Brain pericyte (primary cell): Measurements from ENCODE around the gene GALNT17.
"Not testable (repeated sequence)": the region's sequence is repeated elsewhere in the genome, so short reads cannot be mapped to it uniquely, and the experiment has no call there.

Experiments used
- DNase-seq: peaks from one replicate; pipeline ENCODE4 v3.0.0-alpha.2; 2012; ENCODE audit warnings: low read depth, low spot score

GALNT17 gene

DNA sequence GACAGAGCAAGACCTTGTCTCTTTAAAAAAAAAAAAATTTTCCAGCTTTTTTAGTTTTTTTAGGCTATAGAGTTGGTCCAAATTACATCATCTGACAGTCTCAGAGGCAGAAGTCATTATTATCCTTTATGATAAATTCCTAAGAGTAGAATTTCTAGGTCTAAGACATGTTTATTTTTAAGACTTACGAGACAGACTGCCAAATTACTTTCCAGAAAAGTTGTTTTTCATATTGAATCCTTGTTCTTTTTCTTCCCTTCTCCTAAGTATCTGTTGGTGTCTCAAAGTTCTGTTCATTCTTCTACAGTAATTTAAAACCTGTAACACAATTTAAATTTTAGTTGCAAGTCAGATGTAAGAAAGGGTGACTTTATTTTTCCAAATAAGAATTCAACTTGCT is 421.4 kb downstream of the GALNT17 start:
- DNase-seq = no peak

DNA sequence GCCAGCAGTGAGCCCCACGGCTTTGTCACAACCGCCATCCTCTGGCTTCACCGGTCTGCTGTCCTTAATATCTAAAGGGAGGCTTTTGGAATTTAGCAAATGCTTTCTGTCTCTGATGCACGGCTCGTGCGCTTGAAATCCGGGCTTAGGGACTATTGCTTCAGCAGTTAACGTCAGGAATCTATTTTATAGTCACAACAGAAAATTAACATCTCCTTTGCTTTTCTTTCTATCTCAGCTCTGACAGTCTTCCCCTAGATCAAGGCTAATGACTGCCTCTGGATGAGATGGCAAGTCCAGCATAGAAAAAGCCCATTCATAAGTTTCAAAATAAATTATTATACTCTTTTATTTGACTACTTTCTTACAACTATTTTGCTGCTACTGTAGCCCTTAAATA is 423.8 kb downstream of the GALNT17 start:
- no peak for DNase-seq

DNA sequence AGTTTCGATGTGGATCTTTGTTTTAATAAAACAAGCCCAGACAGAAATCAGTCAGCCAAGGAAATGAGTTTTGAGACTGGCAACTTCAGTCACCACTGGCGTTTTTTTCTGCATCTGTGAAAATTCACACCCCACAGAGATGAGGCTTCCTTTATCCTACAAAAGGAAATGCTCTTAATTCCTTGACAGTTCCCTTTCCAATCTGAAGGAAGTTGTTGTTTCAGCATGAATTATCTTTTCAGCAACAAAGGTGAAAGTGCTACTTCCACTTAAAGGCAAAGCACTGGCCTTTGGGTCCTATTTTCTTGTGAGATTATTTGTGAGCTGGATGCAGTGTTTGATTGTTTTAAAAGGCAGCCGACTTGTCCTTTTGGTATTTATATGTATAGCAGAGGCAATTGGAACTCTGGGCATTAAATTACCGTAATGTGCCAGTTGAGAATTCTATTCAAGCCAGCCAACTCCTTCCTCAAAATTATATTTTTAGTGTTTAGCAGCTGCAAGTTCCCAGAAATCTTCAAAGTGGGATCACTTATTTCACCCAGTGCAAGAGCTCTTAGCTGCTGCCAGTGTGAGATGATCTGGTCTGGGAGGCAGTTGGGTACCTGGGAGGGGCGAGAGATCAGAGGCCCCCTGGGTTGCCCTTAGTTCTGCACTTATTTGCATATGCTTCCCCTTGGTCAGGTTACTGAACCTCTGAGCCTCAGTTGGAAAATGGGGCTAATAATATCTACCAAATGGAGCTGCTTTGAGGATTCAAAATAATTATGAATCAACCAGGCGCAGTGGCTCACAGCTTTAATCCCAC is 427.1 kb downstream of the GALNT17 start:
- no peak for DNase-seq

DNA sequence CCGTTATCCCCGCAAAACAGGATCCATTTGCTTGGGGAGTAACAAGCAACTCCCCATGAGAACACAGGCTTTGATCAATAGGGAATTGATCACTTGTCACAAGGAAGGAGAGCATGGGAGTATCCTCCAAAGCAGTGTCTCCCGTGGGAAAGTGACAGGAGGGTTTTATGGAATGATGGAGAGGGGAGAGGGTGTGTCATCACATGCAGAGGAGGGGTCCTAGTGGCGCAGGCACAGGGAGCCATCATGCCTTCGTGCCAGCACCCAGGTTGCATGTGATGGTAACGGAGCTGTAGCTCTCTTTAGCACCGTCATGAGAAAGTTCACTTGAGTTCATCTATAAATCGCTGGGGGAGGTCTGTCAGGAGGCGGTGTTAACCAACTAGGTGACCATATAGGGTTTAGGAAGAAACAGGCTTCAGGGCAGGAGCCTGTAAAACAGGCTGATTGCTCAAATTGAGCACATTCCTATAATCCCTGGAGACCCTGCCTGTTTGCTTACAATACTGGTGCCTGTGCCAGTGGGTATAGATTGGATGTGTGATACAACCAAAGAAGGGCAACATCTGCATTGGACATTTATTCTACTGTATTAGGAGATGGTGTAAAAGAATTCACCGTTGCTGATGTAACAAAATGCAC is 428.5 kb downstream of the GALNT17 start:
- no peak for DNase-seq

DNA sequence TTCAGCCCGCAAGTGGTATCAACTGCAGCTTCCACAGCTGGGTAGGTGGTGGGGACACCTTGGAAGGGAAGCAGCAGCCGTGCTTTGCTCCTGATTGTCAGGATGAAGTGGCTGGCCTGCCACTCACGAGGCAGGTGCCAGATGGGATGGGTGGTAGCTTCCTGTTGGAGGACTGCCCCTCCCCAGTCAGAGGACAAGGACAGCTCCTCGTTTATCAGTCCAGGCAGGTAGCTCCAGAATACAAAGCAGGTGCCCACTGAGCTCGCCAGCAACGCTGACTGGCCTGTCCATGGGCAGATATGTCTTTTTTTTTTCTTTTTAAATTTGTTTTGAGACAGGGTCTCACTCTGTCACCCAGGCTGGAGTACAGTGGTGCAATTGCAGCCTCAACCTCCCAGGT is 431.3 kb downstream of the GALNT17 start:
- no peak for DNase-seq

DNA sequence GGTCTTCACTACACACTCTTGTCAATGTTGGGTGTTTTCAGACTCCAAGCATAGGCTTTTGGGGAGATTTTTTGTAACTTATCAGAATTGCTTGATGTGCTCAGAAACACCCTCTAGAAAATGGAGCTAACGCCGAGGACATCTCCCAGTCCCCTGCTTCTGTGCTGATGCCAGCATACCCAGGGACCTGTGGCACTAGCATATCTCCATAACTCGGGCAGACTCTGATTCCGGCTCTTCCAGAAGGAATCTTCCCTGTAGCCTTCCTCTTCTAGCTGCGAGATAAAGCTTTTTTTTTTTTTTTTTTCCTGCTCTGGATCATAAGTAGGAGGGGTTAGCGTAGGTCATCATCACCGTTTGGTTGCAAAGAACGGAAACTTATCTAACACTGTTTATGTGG is 434.4 kb downstream of the GALNT17 start:
- no peak for DNase-seq

DNA sequence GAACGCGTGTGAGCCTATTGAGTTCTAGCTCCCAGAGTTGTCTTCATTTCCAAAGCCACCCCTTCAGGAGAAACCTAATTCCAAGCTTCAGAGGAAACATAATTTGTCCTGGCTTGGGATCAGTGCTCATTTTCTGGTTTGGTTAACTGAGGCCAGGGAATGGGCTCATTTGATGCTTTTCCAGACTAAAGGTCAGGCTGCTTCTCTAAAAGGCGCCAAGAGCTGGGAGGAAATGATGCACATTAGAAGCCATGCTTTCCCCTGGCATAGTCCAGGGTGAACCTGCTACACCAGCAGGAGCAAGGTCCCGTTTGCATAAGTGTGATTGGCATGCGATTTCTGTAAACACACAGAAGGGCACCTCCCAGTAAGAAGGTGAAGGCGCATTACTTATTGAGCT is 435.0 kb downstream of the GALNT17 start:
- DNase-seq = no peak

DNA sequence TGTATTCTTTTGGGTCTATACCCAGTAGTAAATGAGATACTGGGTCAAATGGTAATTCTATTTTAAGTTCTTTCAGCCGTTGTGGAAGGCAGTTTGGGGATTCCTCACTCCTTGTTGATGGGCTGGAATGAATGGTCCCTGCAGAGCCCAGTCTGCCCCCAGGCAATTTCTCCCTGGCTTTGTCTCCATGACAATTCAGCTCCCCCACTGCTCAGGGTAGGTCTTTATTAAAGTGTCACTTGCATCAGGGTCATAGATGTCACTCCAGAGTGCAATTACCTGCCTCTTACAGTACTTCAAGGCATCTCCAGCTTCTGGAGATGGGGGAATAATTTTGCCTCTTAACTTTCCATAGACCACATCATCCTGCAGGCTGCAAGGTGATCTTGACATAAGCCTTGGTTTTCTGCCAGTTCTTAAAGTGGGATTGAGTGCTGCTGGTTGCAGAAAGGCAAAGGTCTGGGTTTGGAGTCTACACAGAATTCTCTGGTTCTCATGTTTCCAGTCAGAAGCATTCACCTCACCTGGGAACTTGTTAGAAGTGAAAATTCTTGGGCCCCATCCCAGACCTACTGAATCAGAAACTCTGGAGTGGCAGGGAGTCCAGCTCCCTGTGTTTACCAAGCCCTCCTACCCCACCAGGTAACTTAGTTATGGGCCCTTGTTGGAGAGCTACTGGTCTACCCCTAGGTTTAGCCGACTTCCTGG is 442.4 kb downstream of the GALNT17 start:
- no peak for DNase-seq

DNA sequence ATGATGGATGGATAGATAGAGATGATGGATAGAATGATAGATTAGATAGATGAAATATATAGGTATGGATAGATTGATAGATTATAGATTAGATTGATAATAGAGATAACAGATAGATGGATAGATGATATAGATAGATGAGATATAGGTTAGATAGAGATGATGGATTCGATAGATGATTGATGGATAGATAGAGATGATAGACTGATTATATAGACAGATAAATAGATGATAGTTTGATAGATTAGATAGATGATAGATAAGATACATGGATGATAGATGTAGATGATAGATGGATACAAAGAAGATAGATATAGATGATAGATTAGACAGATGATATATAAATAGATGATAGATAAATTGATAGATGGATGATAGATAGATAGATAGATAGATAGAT is 448.1 kb downstream of the GALNT17 start:
- DNase-seq = no peak

DNA sequence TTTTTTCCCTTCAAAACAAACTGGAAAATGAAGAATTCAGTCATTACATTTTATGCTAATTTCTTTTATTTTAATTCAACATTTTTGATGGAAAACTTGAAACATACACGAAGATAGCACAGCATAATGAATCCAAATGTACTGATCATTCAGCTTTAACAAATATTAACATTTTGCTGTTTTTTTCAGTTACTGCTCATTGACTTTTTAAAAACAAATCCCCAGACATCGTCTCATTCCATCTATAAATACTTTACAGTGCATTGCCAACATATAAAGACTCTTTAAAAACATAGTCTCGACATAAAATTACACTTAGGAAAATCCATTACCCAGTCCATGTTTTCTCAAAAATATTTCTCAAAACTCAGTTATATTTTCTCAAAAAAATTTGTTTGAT is 452.3 kb downstream of the GALNT17 start:
- no peak for DNase-seq

DNA sequence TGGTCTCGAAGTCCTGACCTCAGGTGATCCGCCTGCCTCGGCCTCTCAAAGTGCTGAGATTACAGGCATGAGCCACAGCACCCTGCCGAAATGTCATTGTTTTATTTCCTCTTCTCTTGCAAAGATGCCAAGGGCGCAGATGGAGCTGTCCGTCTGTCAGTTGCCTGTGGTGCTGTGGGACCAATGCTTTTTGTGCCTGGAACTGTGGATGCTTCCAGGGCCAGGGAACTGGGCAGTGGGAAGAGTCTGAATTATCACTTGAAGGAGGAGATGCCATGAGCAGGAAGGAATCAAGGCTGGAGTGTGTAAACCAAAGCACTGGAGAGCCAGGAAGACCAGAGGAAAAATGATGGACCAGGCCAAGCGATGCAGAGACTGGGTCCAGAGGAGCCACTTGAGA is 459.9 kb downstream of the GALNT17 start:
- no peak for DNase-seq

DNA sequence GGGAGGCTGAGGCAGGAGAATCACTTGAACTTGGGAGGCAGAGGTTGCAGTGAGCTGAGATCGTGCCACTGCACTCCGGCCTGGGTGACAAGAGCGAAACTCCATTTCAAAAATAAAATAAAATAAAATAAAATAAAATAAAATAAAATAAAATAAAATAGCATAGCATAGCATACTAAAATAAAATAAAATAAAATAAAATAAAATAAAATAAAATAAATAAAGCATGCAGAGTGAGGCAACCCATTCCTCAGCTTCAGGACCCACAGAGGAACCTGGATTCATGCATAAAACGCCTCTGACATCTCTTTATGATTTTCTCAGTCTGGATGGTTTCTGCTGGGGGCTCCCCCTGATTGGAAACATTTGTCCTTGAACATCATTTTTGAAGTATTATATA is 460.4 kb downstream of the GALNT17 start:
- not testable (repeated sequence) for DNase-seq

DNA sequence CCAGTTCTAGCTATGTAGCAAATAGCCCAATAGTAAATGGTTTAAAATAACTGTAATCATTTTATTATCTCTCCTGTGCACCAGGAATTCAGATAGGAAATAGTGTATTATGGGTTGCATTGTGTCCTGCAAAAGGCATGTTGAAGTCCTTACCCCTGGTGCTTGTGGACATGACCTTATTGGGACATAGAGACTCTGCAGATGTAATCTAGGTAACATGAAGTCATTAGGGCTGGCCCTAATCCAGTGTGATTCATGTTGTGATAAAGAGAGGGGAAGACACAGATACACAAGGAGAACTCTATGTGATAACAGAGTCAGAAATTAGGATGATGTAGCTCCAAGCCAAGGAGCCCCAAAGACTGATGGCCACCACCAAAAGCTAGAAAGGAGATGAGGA is 462.8 kb downstream of the GALNT17 start:
- DNase-seq = no peak

DNA sequence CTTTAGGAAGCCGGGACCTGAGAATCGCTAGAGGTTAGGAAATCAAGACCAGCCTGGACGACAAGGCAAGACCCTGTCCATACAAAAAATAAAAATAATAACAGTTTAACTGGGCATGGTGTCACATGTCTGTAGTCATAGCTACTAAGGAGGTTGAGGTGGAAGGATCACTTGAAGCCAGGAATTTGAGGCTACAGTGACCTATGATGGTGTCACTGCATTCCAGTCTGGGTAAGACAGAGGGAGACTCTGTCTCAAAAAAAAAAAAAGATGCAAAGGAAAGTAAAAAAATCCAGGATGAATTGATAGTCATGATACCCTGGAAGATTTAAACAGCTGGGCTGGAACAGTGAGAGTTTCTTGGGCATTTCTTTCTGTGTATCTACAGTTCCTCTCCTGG is 463.2 kb downstream of the GALNT17 start:
- DNase-seq = no peak

DNA sequence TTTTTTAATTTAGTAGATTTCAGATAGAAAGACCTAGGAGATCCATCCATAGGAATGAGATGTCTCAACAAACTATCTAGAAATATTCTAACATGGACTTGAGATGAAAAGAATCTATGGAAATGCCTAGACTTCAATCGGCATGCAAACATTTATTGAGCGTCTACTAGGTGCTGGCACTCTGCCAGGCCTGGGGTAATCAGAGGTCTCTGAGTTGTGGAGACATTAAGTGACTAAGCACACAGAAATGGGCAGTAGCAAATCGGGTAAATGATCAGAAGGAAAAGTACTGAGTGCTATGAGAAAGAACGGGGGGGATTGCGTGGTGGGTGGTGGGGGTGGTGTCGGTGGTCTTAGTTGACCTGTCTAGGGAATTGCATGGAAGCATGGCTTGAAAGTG is 466.6 kb downstream of the GALNT17 start:
- no peak for DNase-seq

DNA sequence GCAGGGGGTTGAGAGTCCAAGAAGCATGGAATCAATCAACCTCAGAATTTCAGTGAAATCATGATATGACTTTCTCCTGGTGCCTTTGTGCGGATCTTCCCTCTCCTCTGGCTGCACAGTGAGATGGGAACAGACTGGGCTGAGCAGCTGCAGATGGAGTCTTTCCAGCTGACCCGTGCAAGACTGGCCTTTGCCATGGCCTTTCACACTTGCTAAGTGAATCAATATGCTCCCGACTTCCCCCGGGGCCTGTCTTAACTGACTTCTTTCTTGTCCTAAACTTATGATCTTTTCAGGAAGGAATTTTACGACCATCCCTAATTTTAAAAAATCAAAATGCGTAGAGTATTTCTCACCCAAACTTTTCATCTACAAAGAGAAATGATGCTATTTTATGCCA is 469.9 kb downstream of the GALNT17 start:
- no peak for DNase-seq

DNA sequence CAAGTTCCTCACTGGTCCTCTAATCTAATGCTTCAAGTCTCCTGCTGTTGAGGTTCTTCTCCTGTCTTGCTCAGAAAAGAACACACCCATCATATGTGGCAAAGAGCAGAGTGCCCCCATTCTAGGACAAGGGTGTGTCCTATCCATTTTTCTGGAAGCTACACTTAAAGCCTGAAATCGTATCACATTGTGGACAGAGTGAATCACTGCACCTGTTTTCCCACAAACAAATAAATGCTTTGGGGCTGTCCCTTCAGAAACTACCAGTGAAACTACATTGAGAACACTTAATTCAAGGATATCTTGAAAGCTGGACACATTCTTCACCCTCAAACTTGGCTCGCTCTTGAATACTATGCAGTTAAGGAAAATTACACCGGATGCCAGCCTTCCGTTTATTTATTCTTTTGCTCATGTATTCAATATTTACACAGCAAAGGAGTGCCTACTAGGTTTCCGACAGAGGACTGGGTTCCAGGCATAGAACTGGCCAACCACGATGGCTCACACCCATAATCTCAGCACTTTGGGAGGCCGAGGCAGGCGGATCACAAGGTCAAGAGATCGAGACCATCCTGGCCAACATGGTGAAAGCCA is 473.0 kb downstream of the GALNT17 start:
- no peak for DNase-seq

DNA sequence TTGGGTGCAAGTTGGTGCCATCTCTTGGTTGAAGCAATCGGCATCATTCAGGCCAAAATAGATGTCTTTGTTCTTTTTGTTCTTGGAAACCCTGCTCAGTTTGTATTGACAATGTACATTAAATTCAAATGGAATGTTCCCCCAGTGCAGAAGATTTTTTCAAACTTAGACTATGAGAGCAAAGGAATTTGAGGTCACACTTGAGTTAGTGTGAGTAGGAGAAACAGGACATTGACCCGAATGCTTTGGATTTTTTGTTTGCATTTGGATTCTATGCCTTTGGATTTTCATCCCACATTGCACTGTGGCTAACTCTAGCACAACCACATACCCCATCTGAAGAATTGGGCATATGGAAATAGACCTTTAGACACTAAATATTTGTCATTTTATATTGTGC is 480.0 kb downstream of the GALNT17 start:
- no peak for DNase-seq

DNA sequence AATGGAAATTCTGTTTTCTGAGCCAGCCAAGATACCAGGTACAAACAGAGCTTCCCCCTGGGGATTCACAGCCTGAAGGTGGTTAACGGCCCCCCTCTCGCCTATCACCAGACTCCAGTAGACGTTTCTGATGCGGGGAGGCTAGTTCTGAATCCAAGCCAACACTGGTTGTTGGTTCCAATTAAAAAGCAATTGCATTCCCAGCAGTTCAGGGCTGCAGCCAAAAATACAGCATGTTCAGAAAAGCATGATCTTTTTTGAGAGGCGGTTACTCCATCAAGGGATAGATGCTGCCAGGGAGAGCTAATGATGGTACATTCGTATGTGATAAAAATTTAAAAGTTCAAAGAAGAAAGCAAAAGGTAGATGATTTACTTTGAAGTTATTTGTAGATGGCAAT is 481.0 kb downstream of the GALNT17 start:
- no peak for DNase-seq

DNA sequence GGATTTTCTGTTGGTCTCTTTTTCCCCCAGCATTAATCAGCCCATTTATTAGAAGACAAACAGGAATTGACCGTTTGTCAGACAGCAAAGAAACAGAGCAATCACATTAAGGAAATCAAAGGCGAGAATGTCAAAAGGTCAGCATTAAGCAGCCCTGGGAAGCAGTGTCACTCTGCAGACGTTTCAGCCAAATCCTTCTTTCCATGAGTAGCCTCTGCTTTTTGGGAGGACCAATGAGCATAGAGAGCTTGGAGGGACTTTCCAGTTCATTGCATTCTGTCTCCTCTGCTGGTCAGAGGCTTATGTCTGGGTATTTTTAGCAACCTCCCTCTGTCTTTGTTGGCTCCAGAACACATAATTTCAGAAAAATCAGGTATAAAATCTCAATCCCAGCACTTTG is 481.4 kb downstream of the GALNT17 start:
- DNase-seq = no peak

DNA sequence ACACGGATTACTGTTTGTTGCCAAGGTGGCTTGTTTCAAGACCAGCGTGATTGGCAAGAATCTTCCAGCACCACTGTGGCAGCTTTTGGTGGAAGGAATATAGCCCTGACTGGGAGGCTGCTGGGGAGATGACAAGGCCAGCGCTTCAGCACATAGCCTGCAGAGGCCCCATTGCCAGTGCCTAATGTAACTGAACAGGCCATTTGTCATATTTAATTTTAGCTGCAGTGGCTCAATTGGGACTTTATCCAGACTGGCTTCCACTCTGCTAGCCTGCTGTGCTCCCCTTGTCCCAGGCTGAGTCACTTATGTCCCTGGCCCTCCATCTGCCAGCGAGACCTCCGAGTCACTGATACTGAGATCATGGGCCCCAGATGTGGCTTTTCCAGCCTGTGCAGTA is 483.1 kb downstream of the GALNT17 start:
- no peak for DNase-seq

DNA sequence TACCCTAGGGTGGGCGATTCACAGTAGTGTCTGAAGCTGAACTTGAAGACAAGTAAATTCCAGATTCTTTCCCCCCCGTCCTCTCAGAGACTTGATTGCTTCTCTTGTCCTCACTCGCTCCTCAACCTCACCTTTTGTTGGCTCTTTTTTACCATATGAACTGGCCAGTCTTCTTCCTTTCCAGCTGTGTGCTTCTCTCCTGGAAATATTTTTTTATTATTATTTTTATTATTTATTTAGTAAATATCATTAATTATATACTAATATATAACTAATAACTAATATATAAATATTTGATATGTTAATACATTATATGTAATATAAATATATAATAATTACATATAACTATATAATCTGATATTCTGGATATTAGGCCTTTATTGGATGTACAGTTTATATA is 484.3 kb downstream of the GALNT17 start:
- no peak for DNase-seq

DNA sequence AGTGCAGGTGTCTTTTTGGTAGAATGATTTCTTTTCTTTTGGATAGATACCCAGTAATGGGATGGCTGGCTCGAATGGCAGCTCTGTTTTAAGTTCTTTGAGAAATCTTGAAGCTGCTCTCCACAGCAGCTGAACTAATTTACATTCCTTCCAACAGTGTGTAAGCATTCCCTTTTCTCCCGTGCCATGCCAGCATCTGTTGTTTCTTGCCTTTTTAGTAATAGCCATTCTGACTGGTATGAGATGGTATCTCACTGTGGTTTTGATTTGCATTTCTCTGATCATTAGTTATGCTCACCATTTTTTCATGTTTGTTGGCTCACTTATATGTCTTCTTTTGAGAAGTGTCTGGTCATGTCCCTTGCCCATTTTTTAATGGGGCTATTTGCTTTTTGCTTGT is 486.3 kb downstream of the GALNT17 start:
- DNase-seq = no peak
